K562 (cell line): ENCODE measurements around the gene RWDD3. TPM values are rescaled to one million over a fixed set of nuclear protein-coding genes. Genes with fewer than 3 reads are reported as not detected.

Source experiments
- CAMTA2 ChIP-seq: fragments of 250-450 bp; sonication (Bioruptor Pico); conservative IDR thresholded peaks from 2 replicates; pipeline ENCODE4 v1.5.1; 2022
- ZNF518B ChIP-seq: fragments of 250-450 bp; sonication (Bioruptor Pico); IDR thresholded peaks from 2 replicates; pipeline ENCODE4 v1.5.0; 2021; ENCODE audit warnings: mild to moderate bottlenecking, moderate library complexity
- ZNF609 ChIP-seq: sonication (generic); formaldehyde crosslinking; IDR thresholded peaks from 2 replicates; pipeline ENCODE4 v1.8.1; 2023; ENCODE audit warnings: missing genetic modification reagents, mild to moderate bottlenecking, borderline replicate concordance
- polyA plus RNA-seq, 8 experiments: library from polyadenylated mRNA; depleted of rRNA in 4 of 8; stranded (reverse) in 5 of 8; unstranded in 3 of 8; fragments of >200 nt; fragmentation: Nextera tagmentation in 2 of 8; fragmentation: Illumina TruSeq in 1 of 8; extraction: Ambion mirVana in 2 of 8; extraction: Trizol in 1 of 8; gene quantifications; 2 replicates each; pipeline versions ENCODE4 v1.2.1 to v1.2.3, GENCODE V29; 2011 to 2014; ENCODE audit warnings: inconsistent platforms in 1 of 8, missing spikeins in 1 of 8
- total RNA-seq, 7 experiments: library from RNA; depleted of rRNA in 6 of 7; stranded (reverse); fragments of >200 nt in 6 of 7; fragmentation: Illumina TruSeq in 2 of 7; extraction: Trizol in 2 of 7; gene quantifications; 2 replicates each; pipeline versions ENCODE4 v1.2.1 to v1.2.3, GENCODE V29; 2011 to 2021; ENCODE audit warnings: low replicate concordance in 1 of 7

RWDD3 gene
- total and polyA plus RNA-seq, 9 of the 15 experiments (the other 6 are each of a cell fraction or from before 2014, with no cell fraction given): 21.6 to 65.0 (median 34.9) TPM

GRCh38 chr1:95247607-95248006 lies 13.6 kb downstream of the RWDD3 start (continued):
- no peak for TF ChIP-seq ZNF518B (CRISPR knock-in tag)
- no peak for TF ChIP-seq CAMTA2 (CRISPR knock-in tag)
- no peak for TF ChIP-seq ZNF609 (CRISPR knock-in tag)
